ENCODE data around the gene CTNND2.

CTNND2 gene

GRCh38 chr5:11584017-11584416 lies 320.2 kb downstream of the CTNND2 start:
- no peaks in the 10 kb centered on the region for H3K9me3 ChIP-seq (ENCODE audit: control insufficient read depth in 1 of 2, low read length in 2 of 2)
- no peak overlapping the region for H3K27ac ChIP-seq (ENCODE audit: low read length)
- no peaks in the 10 kb centered on the region for H3K36me3 ChIP-seq (ENCODE audit: control insufficient read depth in 1 of 2, insufficient read depth in 2 of 2, low read length in 2 of 2)
- no peak overlapping the region for H3K4me3 ChIP-seq (ENCODE audit: low read depth in 1 of 2, low read length in 2 of 2)
- no peaks in the 10 kb centered on the region for H3K27me3 ChIP-seq (ENCODE audit: low read depth, low read length)
- no peaks in the 10 kb centered on the region for H3K4me1 ChIP-seq (ENCODE audit: control insufficient read depth in 1 of 2, insufficient read depth in 2 of 2, low read length in 2 of 2)

DNA sequence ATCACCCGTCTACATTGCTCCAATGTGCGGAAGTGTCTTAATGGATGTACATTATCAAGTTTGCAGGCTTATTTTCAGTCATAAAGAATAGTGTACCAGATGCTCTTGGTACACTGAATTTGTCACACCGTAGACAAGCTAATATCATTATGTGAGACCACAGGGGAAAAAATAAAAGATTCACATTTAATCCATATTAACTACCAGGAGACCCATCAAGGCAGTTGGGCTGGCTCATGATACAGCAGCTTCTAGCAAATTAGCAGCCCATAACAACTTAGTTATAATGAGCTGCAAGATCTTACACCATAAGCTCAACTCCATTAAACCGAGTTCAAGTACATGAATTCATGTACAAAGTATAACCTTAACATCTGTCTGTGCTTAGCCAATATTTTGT lies 324.9 kb downstream of the CTNND2 start:
- Histone ChIP-seq H3K36me3 (ENCODE audit: control insufficient read depth in 1 of 2, insufficient read depth in 2 of 2, low read length in 2 of 2) (no peaks in the 10 kb centered on the region), H3K27ac (ENCODE audit: low read length) (no peak overlapping the region), H3K27me3 (ENCODE audit: low read depth, low read length) (no peaks in the 10 kb centered on the region), H3K4me3 (ENCODE audit: low read depth in 1 of 2, low read length in 2 of 2) (no peak overlapping the region), H3K4me1 (ENCODE audit: control insufficient read depth in 1 of 2, insufficient read depth in 2 of 2, low read length in 2 of 2) (no peaks in the 10 kb centered on the region), H3K9me3 (ENCODE audit: control insufficient read depth in 1 of 2, low read length in 2 of 2) (no peaks in the 10 kb centered on the region)

GRCh38 chr5:11574787-11575186 lies 329.5 kb downstream of the CTNND2 start:
- Histone ChIP-seq H3K4me1 (ENCODE audit: control insufficient read depth in 1 of 2, insufficient read depth in 2 of 2, low read length in 2 of 2) (no peaks in the 10 kb centered on the region), H3K36me3 (ENCODE audit: control insufficient read depth in 1 of 2, insufficient read depth in 2 of 2, low read length in 2 of 2) (no peaks in the 10 kb centered on the region), H3K27ac (ENCODE audit: low read length) (no peak overlapping the region)

DNA sequence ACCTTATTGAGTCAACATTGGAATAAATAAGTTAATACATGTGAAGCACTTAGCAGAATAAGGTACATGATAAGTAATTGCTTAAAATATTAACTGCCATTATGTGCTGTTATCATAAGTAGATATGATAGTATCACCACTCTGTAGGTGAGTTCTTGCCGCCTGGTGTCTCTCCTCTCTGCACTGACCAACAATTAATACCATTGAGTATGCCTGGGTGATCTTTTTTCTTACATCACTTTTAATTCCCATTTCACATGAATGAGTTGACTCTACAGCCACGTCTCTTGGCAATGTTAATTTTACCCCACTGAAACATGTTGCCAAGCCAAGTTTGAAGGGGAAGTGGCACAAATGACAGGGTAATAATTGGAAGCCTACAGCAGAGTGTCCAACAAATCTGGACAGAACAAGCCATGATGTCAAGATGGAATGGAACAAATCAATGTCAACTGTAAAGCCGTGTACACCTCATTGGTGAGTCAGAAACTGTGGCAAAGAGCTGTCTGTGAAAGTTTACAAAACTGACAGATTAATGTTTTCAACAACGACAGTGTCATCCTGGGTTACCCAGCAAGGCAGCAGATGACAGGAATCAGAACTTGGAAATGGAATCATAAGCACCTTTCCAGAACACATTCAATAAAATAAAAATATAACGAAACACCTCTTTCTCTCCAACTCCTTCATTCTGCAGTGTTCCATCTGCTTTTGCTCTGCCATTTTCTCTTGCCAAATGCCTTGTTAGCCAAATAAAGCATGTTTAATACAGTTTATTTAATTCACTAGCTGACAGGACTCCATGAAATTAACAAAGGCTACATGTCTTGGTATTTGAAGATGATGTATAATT lies 330.9 kb downstream of the CTNND2 start:
- Histone ChIP-seq H3K27ac (ENCODE audit: low read length) (no peak overlapping the region), H3K4me3 (ENCODE audit: low read depth in 1 of 2, low read length in 2 of 2) (no peak overlapping the region), H3K27me3 (ENCODE audit: low read depth, low read length) (no peaks in the 10 kb centered on the region), H3K4me1 (ENCODE audit: control insufficient read depth in 1 of 2, insufficient read depth in 2 of 2, low read length in 2 of 2) (no peaks in the 10 kb centered on the region), H3K9me3 (ENCODE audit: control insufficient read depth in 1 of 2, low read length in 2 of 2) (no peaks in the 10 kb centered on the region), H3K36me3 (ENCODE audit: control insufficient read depth in 1 of 2, insufficient read depth in 2 of 2, low read length in 2 of 2) (no peaks in the 10 kb centered on the region)

More at GRCh38 chr5:11574787-11575186, 329.5 kb downstream of the CTNND2 start:
- Histone ChIP-seq H3K27me3 (ENCODE audit: low read depth, low read length) (no peaks in the 10 kb centered on the region), H3K9me3 (ENCODE audit: control insufficient read depth in 1 of 2, low read length in 2 of 2) (no peaks in the 10 kb centered on the region), H3K4me3 (ENCODE audit: low read depth in 1 of 2, low read length in 2 of 2) (no peak overlapping the region)

DNA sequence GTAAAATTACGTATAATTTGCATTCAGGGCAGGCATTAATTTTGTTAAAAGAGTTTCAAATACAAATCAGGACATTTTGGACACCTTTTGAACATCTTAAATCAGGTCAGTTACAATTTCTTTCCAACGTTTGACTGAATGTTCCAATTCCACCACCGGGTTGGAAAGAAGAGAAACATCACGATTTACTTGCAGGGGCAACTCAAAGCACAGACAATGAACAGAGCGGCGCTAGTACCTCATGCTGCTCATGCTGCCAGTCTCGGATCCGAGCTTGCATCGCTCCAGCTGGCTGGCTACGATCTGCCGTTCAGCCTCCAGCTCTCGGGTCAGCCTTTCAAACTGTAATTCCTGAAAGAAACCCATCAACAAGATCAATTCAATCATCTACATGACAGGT lies 339.5 kb downstream of the CTNND2 start:
- H3K4me3 ChIP-seq (ENCODE audit: low read depth in 1 of 2, low read length in 2 of 2) = no peak overlapping the region
- no peak overlapping the region for H3K27ac ChIP-seq (ENCODE audit: low read length)
- no peaks in the 10 kb centered on the region for H3K9me3 ChIP-seq (ENCODE audit: control insufficient read depth in 1 of 2, low read length in 2 of 2)
- no peaks in the 10 kb centered on the region for H3K27me3 ChIP-seq (ENCODE audit: low read depth, low read length)
- no peaks in the 10 kb centered on the region for H3K4me1 ChIP-seq (ENCODE audit: control insufficient read depth in 1 of 2, insufficient read depth in 2 of 2, low read length in 2 of 2)
- no peaks in the 10 kb centered on the region for H3K36me3 ChIP-seq (ENCODE audit: control insufficient read depth in 1 of 2, insufficient read depth in 2 of 2, low read length in 2 of 2)

GRCh38 chr5:11563822-11564221 lies 340.4 kb downstream of the CTNND2 start:
- no peaks in the 10 kb centered on the region for H3K4me1 ChIP-seq (ENCODE audit: control insufficient read depth in 1 of 2, insufficient read depth in 2 of 2, low read length in 2 of 2)
- H3K4me3 ChIP-seq (ENCODE audit: low read depth in 1 of 2, low read length in 2 of 2) = no peak overlapping the region
- H3K36me3 ChIP-seq (ENCODE audit: control insufficient read depth in 1 of 2, insufficient read depth in 2 of 2, low read length in 2 of 2) = no peaks in the 10 kb centered on the region
- H3K27me3 ChIP-seq (ENCODE audit: low read depth, low read length) = no peaks in the 10 kb centered on the region
- no peak overlapping the region for H3K27ac ChIP-seq (ENCODE audit: low read length)
- no peaks in the 10 kb centered on the region for H3K9me3 ChIP-seq (ENCODE audit: control insufficient read depth in 1 of 2, low read length in 2 of 2)

DNA sequence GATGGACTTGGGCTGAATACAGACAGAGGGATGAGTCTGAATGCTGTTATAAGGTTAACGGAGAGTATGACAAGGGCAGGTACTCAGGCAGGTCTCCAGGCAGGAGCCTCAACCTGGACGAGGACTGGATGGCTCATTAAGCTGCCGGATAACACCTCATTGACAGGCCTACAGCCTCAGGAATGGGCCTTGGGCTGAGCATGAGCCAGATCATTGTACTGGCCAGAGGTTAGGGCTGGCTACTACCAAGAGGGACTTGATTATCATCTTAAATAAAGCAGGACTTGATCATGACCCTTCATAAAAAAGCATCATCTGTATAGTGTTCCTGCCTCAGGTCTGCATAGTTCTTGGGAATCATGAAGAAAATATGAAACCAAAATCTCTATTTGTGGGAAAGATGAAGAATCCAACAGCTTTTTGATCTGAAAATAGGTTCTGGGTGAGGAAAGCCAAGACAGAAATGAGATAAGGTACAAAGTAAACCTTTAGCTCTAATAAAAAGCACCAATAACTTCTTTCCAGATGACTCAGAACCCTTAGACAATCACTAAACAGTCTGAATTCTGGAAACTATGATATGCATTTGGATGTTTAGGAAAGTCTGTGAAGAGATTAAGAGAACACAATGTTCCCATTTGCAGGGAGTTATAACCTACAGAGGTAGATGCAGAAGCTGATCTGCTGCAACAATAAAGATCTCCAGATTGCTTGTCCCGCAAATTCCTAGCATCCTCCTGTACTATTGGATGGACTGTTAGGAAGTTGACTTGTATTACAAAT lies 343.1 kb downstream of the CTNND2 start:
- no peak overlapping the region for H3K27ac ChIP-seq (ENCODE audit: low read length)
- no peaks in the 10 kb centered on the region for H3K27me3 ChIP-seq (ENCODE audit: low read depth, low read length)
- H3K4me1 ChIP-seq (ENCODE audit: control insufficient read depth in 1 of 2, insufficient read depth in 2 of 2, low read length in 2 of 2) = no peaks in the 10 kb centered on the region
- H3K4me3 ChIP-seq (ENCODE audit: low read depth in 1 of 2, low read length in 2 of 2) = no peak overlapping the region
- H3K36me3 ChIP-seq (ENCODE audit: control insufficient read depth in 1 of 2, insufficient read depth in 2 of 2, low read length in 2 of 2) = no peaks in the 10 kb centered on the region
- H3K9me3 ChIP-seq (ENCODE audit: control insufficient read depth in 1 of 2, low read length in 2 of 2) = no peaks in the 10 kb centered on the region

- Histone ChIP-seq H3K27ac (ENCODE audit: low read length) (no peak overlapping the region), H3K36me3 (ENCODE audit: control insufficient read depth in 1 of 2, insufficient read depth in 2 of 2, low read length in 2 of 2) (no peaks in the 10 kb centered on the region), H3K4me1 (ENCODE audit: control insufficient read depth in 1 of 2, insufficient read depth in 2 of 2, low read length in 2 of 2) (no peaks in the 10 kb centered on the region), H3K9me3 (ENCODE audit: control insufficient read depth in 1 of 2, low read length in 2 of 2) (no peaks in the 10 kb centered on the region), H3K27me3 (ENCODE audit: low read depth, low read length) (no peaks in the 10 kb centered on the region), H3K4me3 (ENCODE audit: low read depth in 1 of 2, low read length in 2 of 2) (no peak overlapping the region)
Observed at GRCh38 chr5:11557063-11557462, 347.2 kb downstream of the CTNND2 start.

DNA sequence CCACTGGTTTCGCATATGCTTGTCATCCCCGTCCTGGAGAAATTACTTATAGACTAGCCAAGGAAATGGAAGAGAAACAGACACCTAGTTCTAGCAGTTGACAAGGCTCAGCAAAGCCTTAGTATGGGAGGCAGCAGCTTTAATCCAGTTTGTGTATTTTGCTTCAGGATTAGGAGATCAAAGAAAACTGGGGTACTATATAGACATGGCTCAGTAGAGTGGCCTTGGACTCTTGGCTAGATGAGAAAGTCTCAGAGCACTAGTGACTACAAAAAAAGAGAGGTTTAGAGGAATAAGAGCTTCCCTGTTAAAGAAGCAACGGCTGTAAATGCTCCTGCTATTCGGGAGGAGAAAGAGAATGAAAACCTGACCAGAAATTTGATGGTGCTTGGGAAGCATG lies 349.1 kb downstream of the CTNND2 start:
- Histone ChIP-seq H3K36me3 (ENCODE audit: control insufficient read depth in 1 of 2, insufficient read depth in 2 of 2, low read length in 2 of 2) (no peaks in the 10 kb centered on the region), H3K27ac (ENCODE audit: low read length) (no peak overlapping the region), H3K27me3 (ENCODE audit: low read depth, low read length) (no peaks in the 10 kb centered on the region), H3K4me1 (ENCODE audit: control insufficient read depth in 1 of 2, insufficient read depth in 2 of 2, low read length in 2 of 2) (no peaks in the 10 kb centered on the region), H3K4me3 (ENCODE audit: low read depth in 1 of 2, low read length in 2 of 2) (no peak overlapping the region), H3K9me3 (ENCODE audit: control insufficient read depth in 1 of 2, low read length in 2 of 2) (no peaks in the 10 kb centered on the region)

DNA sequence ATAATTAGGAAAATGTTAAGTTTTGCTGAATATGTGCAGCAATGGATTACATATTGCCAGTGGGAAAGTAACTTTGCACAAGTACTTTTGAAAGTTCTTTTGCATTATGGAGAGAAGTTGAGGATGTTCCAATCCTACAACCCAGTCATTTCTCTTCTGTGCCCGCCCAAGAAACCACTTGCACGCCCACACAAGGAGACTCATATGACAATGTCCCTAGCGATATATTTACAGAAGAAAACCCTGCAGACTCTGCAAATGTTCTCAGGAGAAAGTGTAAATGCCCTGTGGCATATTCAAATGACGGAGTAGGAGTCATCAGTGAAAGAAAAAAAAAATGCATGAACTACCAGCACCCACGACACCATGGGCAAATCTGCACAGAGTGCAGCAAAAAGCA lies 356.5 kb downstream of the CTNND2 start:
- Histone ChIP-seq H3K27ac (ENCODE audit: low read length) (no peak overlapping the region), H3K4me1 (ENCODE audit: control insufficient read depth in 1 of 2, insufficient read depth in 2 of 2, low read length in 2 of 2) (no peaks in the 10 kb centered on the region), H3K4me3 (ENCODE audit: low read depth in 1 of 2, low read length in 2 of 2) (no peak overlapping the region), H3K36me3 (ENCODE audit: control insufficient read depth in 1 of 2, insufficient read depth in 2 of 2, low read length in 2 of 2) (no peaks in the 10 kb centered on the region), H3K9me3 (ENCODE audit: control insufficient read depth in 1 of 2, low read length in 2 of 2) (no peaks in the 10 kb centered on the region), H3K27me3 (ENCODE audit: low read depth, low read length) (no peaks in the 10 kb centered on the region)

GRCh38 chr5:11547140-11547539 lies 357.1 kb downstream of the CTNND2 start:
- H3K9me3 ChIP-seq (ENCODE audit: control insufficient read depth in 1 of 2, low read length in 2 of 2) = no peaks in the 10 kb centered on the region
- H3K27me3 ChIP-seq (ENCODE audit: low read depth, low read length) = no peaks in the 10 kb centered on the region
- no peaks in the 10 kb centered on the region for H3K36me3 ChIP-seq (ENCODE audit: control insufficient read depth in 1 of 2, insufficient read depth in 2 of 2, low read length in 2 of 2)
- no peak overlapping the region for H3K4me3 ChIP-seq (ENCODE audit: low read depth in 1 of 2, low read length in 2 of 2)
- H3K27ac ChIP-seq (ENCODE audit: low read length) = no peak overlapping the region
- H3K4me1 ChIP-seq (ENCODE audit: control insufficient read depth in 1 of 2, insufficient read depth in 2 of 2, low read length in 2 of 2) = no peaks in the 10 kb centered on the region

Measured in muscle layer of duodenum (tissue), 2 donors.